PC-3 (cell line): ENCODE data around the gene EXOSC6.

Experiments used
- CTCF ChIP-seq: fragments of 300-600 bp; sonication (generic); conservative IDR thresholded peaks from 2 replicates; pipeline ENCODE4 v1.5.1; 2017; ENCODE audit warnings: antibody characterized with exemption, low read depth, mild to moderate bottlenecking, low read length
- EZH2 ChIP-seq: fragments of 300-600 bp; sonication (generic); IDR thresholded peaks from one replicate; pipeline ENCODE4 v1.6.1; 2017; ENCODE audit warnings: antibody characterized with exemption, mild to moderate bottlenecking, low read length; ENCODE audit not compliant: unreplicated experiment
- EZH2phosphoT487 ChIP-seq: fragments of 300-600 bp; sonication (generic); IDR thresholded peaks from 2 replicates; pipeline ENCODE4 v1.6.1; 2018; ENCODE audit warnings: mild to moderate bottlenecking, antibody characterized with exemption, low read length, borderline replicate concordance

GRCh38 chr16:70301121-70301520, 49.4 kb upstream of the EXOSC6 start:
- TF ChIP-seq EZH2 (no peak), CTCF (no peak), EZH2phosphoT487 (no peak)
